ENCODE results near the gene VTN.
A peak's percentile ranks its signal among the peaks of the same experiment; 100 is the strongest.

Gene VTN

GRCh38 chr17:28327709-28328108 is 42.4 kb downstream of the VTN start:
- Histone ChIP-seq H3K9me3 (ENCODE audit: severe bottlenecking) (no peaks in the 10 kb centered on the region), H3K4me3 (ENCODE audit: severe bottlenecking) (no peak overlapping the region), H3K36me3 (ENCODE audit: low read depth) (peaks cover 58% of the 10 kb centered on the region), H3K27ac (ENCODE audit: poor library complexity, severe bottlenecking) (no peak overlapping the region), H3K27me3 (ENCODE audit: insufficient read depth, poor library complexity, severe bottlenecking) (no peaks in the 10 kb centered on the region), H3K4me1 (ENCODE audit: insufficient read depth, poor library complexity, severe bottlenecking) (no peaks in the 10 kb centered on the region)
- ATAC-seq (ENCODE audit: low read depth): 0 out of 3 replicates have a peak, but pooled peaks have one; percentile 43
- TF ChIP-seq CTCF (IDR thresholded peaks at IDR 0.05; ENCODE audit: poor library complexity, severe bottlenecking): peak; percentile 13
- DNase-seq (ENCODE audit: low spot score): no peak

GRCh38 chr17:28327031-28327607 is 43.0 kb downstream of the VTN start:
- no peak for DNase-seq (ENCODE audit: low spot score)
- H3K27me3 ChIP-seq (ENCODE audit: insufficient read depth, poor library complexity, severe bottlenecking): no peaks in the 10 kb centered on the region
- no peaks in the 10 kb centered on the region for H3K9me3 ChIP-seq (ENCODE audit: severe bottlenecking)
- peak; percentile 58; the same call in 1 of the 3 replicates for ATAC-seq (ENCODE audit: low read depth)
- H3K27ac ChIP-seq (ENCODE audit: poor library complexity, severe bottlenecking): no peak overlapping the region
- H3K4me1 ChIP-seq (ENCODE audit: insufficient read depth, poor library complexity, severe bottlenecking): no peaks in the 10 kb centered on the region
- H3K36me3 ChIP-seq (ENCODE audit: low read depth): peaks cover 63% of the 10 kb centered on the region
- no peak for TF ChIP-seq CTCF (IDR thresholded peaks at IDR 0.05; ENCODE audit: poor library complexity, severe bottlenecking)
- H3K4me3 ChIP-seq (ENCODE audit: severe bottlenecking): no peak overlapping the region

- no peak for DNase-seq (ENCODE audit: low spot score)
- H3K4me3 ChIP-seq (ENCODE audit: severe bottlenecking): no peak overlapping the region
- no peak for TF ChIP-seq CTCF (IDR thresholded peaks at IDR 0.05; ENCODE audit: poor library complexity, severe bottlenecking)
- no peaks in the 10 kb centered on the region for H3K9me3 ChIP-seq (ENCODE audit: severe bottlenecking)
- no peak for ATAC-seq (ENCODE audit: low read depth)
- no peak overlapping the region for H3K27ac ChIP-seq (ENCODE audit: poor library complexity, severe bottlenecking)
- H3K4me1 ChIP-seq (ENCODE audit: insufficient read depth, poor library complexity, severe bottlenecking): no peaks in the 10 kb centered on the region
- H3K27me3 ChIP-seq (ENCODE audit: insufficient read depth, poor library complexity, severe bottlenecking): no peaks in the 10 kb centered on the region
- H3K36me3 ChIP-seq (ENCODE audit: low read depth): peaks cover 70% of the 10 kb centered on the region
These were observed 44.0 kb downstream of the VTN start for GRCh38 chr17:28326114-28326513.

GRCh38 chr17:28325211-28325610 is 44.9 kb downstream of the VTN start:
- H3K27ac ChIP-seq (ENCODE audit: poor library complexity, severe bottlenecking): no peak overlapping the region
- TF ChIP-seq CTCF (IDR thresholded peaks at IDR 0.05; ENCODE audit: poor library complexity, severe bottlenecking): no peak
- ATAC-seq (ENCODE audit: low read depth) (no peak), DNase-seq (ENCODE audit: low spot score) (no peak)
- H3K9me3 ChIP-seq (ENCODE audit: severe bottlenecking): no peaks in the 10 kb centered on the region
- peaks cover 72% of the 10 kb centered on the region for H3K36me3 ChIP-seq (ENCODE audit: low read depth)
- no peak overlapping the region for H3K4me3 ChIP-seq (ENCODE audit: severe bottlenecking)
- no peaks in the 10 kb centered on the region for H3K4me1 ChIP-seq (ENCODE audit: insufficient read depth, poor library complexity, severe bottlenecking)
- no peaks in the 10 kb centered on the region for H3K27me3 ChIP-seq (ENCODE audit: insufficient read depth, poor library complexity, severe bottlenecking)

- ATAC-seq (ENCODE audit: low read depth): no peak
- no peak overlapping the region for H3K27ac ChIP-seq (ENCODE audit: poor library complexity, severe bottlenecking)
- no peak for TF ChIP-seq CTCF (IDR thresholded peaks at IDR 0.05; ENCODE audit: poor library complexity, severe bottlenecking)
- no peak overlapping the region for H3K4me3 ChIP-seq (ENCODE audit: severe bottlenecking)
- no peaks in the 10 kb centered on the region for H3K27me3 ChIP-seq (ENCODE audit: insufficient read depth, poor library complexity, severe bottlenecking)
- H3K9me3 ChIP-seq (ENCODE audit: severe bottlenecking): no peaks in the 10 kb centered on the region
- no peak for DNase-seq (ENCODE audit: low spot score)
- peaks cover 72% of the 10 kb centered on the region for H3K36me3 ChIP-seq (ENCODE audit: low read depth)
- no peaks in the 10 kb centered on the region for H3K4me1 ChIP-seq (ENCODE audit: insufficient read depth, poor library complexity, severe bottlenecking)
These were observed 45.3 kb downstream of the VTN start for GRCh38 chr17:28324781-28325180.
